CD4-positive, CD25-positive, alpha-beta regulatory T cell (primary cell): ENCODE results near the gene FRAT1. TPM values are rescaled to one million over a fixed set of nuclear protein-coding genes. Genes with fewer than 3 reads are reported as not detected.

Experiments used
- ATAC-seq, 2 donors: fragments of 150-1000 bp; cut with Tn5 transposase; one replicate each; pipeline ENCODE4 v1.10.0; 2021; ENCODE audit warnings: low read depth in 2 of 2, moderate number of reproducible peaks in 2 of 2, moderate library complexity in 1 of 2
- DNase-seq, 3 donors: peaks; one replicate each; pipeline versions ENCODE4 v3.0.0 to v3.0.0-alpha.2; 2012 to 2022; ENCODE audit warnings: mixed read lengths in 1 of 3
- H3K27ac ChIP-seq: one replicate; pipeline ENCODE4 v1.7.0; 2013; ENCODE audit warnings: mild to moderate bottlenecking, low read length; ENCODE audit not compliant: insufficient read depth, poor library complexity, severe bottlenecking
- H3K27me3 ChIP-seq: one replicate; pipeline ENCODE4 v1.7.0; 2013; ENCODE audit warnings: low read length; ENCODE audit not compliant: control insufficient read depth, insufficient read depth
- H3K36me3 ChIP-seq: one replicate; pipeline ENCODE4 v1.7.0; 2013; ENCODE audit warnings: mild to moderate bottlenecking, low read length, moderate library complexity; ENCODE audit not compliant: control insufficient read depth, insufficient read depth
- H3K4me1 ChIP-seq: 2 replicates; pipeline ENCODE4 v1.7.0; 2013; ENCODE audit warnings: mild to moderate bottlenecking, low read length; ENCODE audit not compliant: insufficient read depth, control insufficient read depth, poor library complexity, severe bottlenecking
- H3K4me3 ChIP-seq: one replicate; pipeline ENCODE4 v1.7.0; 2013; ENCODE audit warnings: low read depth, mild to moderate bottlenecking, low read length, moderate library complexity
- H3K9me3 ChIP-seq, 2 experiments: 1 replicate in 1 of 2; 2 replicates in 1 of 2; pipeline ENCODE4 v1.7.0; 2013; ENCODE audit warnings: low read length in 2 of 2, mild to moderate bottlenecking in 1 of 2, moderate library complexity in 1 of 2; ENCODE audit not compliant: control insufficient read depth in 2 of 2
- H3K27ac Mint-ChIP-seq, 3 donors: one replicate each; pipeline ENCODE4 v1.8.0; 2020 to 2022; ENCODE audit warnings: mild to moderate bottlenecking in 3 of 3, mixed read lengths in 3 of 3, moderate library complexity in 2 of 3
- H3K27me3 Mint-ChIP-seq: one replicate; pipeline ENCODE4 v1.8.0; 2022; ENCODE audit warnings: mild to moderate bottlenecking, mixed read lengths
- H3K36me3 Mint-ChIP-seq: one replicate; pipeline ENCODE4 v1.8.0; 2020; ENCODE audit warnings: mixed read lengths
- H3K4me1 Mint-ChIP-seq, 4 donors: one replicate each; pipeline ENCODE4 v1.8.0; 2020 to 2022; ENCODE audit warnings: mixed read lengths in 4 of 4, mild to moderate bottlenecking in 1 of 4
- H3K4me3 Mint-ChIP-seq, 4 donors: one replicate each; pipeline ENCODE4 v1.8.0; 2020 to 2022; ENCODE audit warnings: mild to moderate bottlenecking in 4 of 4, mixed read lengths in 4 of 4, moderate library complexity in 3 of 4
- H3K9me3 Mint-ChIP-seq, 7 donors: one replicate each; pipeline ENCODE4 v1.8.0; 2020 to 2022; ENCODE audit warnings: mixed read lengths in 7 of 7, mild to moderate bottlenecking in 3 of 7, moderate library complexity in 2 of 7
- polyA plus RNA-seq, 4 donors: library from polyadenylated mRNA; unstranded; fragments of 300-500 nt; fragmentation: Illumina TruSeq; gene quantifications; one replicate each; pipeline ENCODE4 v1.2.3, GENCODE V29; 2021
- total RNA-seq: library from RNA; stranded (reverse); gene quantifications from one replicate; pipeline ENCODE4 v1.2.3, GENCODE V29; 2022

Gene FRAT1, protein sequence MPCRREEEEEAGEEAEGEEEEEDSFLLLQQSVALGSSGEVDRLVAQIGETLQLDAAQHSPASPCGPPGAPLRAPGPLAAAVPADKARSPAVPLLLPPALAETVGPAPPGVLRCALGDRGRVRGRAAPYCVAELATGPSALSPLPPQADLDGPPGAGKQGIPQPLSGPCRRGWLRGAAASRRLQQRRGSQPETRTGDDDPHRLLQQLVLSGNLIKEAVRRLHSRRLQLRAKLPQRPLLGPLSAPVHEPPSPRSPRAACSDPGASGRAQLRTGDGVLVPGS
- total RNA-seq (28.2 TPM), polyA plus RNA-seq (1 to 10 TPM; 5.6 to 8.9 (median 6.4) TPM)

DNA sequence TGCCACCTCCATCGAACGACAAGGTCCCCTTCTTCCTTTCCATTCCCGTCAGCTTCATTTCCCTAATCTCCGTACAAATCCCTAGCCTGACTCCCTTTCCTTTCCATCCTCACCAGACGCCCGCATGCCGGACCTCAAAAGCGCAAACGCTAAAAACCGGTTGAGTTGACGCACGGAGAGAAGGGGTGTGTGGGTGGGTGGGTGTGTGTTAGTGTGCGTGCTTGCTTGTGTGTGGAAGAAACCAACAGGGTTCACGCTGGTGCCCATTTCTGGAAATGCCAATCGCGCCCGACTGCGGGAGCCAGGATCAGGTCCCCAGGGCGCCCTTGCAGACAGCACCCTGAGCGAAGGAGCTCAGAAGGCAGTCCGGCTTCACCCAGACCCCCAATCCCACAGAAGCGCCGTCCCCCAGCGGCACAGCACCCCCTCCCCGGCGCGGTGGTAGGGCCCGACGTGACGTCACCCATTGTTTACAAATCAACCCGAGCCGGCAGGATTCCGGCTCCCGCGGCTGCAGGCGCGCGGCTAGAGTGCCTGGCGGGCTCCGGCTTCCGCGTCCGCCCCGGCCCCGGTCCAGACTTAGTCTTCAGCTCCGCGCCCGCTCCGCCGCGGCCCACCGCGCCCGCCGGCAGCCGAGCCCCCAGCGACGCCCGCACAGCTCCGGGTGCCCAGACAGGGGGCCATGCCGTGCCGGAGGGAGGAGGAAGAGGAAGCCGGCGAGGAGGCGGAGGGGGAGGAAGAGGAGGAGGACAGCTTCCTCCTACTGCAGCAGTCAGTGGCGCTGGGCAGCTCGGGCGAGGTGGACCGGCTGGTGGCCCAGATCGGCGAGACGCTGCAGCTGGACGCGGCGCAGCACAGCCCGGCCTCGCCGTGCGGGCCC lies at the start of gene FRAT1:
Gene FRAT1 (plus strand): TSS at position 500 of the 880 bp plus-strand sequence. CDS start 183 bp downstream, at position 683.
- Histone ChIP-seq H3K36me3 (no peaks in the 10 kb centered on the region), H3K27me3 (no peaks in the 10 kb centered on the region), H3K9me3 (no peaks in the 10 kb centered on the region), H3K4me3 (peak within 1 kb of the TSS; percentile 90), H3K4me1 (peaks cover 27% of the 10 kb centered on the region), H3K27ac (peak within 1 kb of the TSS; percentile 98)
- H3K36me3 Mint-ChIP-seq: no peaks in the 10 kb centered on the region
- peaks cover 12% of the 10 kb centered on the region for H3K27me3 Mint-ChIP-seq
- H3K9me3 Mint-ChIP-seq: peaks cover 0 to 2% (median 0%) of the 10 kb centered on the region in 7 donors
- DNase-seq: peak; percentile 85 to 95 (median 93)
- peak within 1 kb of the TSS; percentile 99 to 100 (median 99) for H3K27ac Mint-ChIP-seq
- peak within 1 kb of the TSS; percentile 95 to 99 (median 96) for H3K4me3 Mint-ChIP-seq
- peaks cover 4 to 32% (median 24%) of the 10 kb centered on the region in 4 donors for H3K4me1 Mint-ChIP-seq
- ATAC-seq: peak; percentile 63 to 68

DNA sequence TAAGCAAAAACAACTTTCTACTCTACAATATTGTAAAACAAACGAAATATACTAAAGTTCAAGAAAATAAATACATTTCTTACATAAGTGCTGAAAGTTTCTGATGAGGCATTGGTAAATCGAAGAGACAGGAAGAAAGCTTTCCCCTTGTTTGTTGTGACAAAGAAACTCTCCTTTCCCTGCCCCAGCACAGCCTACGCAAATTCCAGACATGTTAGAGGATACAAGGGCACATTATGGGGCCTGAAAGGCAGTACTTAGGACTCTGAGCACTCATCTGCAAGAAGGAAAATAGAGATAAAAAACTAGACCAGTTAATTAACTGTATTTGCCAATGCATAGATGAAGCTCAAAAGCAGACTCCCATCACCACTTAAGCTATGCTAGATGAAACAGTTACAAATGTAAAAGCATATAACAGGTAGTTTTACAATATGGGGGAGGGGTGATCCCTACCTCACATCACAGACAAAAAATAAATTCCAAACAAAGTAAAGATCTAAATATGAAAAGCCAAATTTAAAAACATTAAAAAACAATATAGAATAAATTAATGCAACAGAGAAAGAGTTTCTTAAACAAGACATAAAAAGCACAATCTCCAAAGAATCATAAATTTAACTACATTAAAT lies 48.4 kb upstream of the FRAT1 start:
- no peak overlapping the region for H3K27ac Mint-ChIP-seq
- H3K4me1 ChIP-seq: no peaks in the 10 kb centered on the region

DNA sequence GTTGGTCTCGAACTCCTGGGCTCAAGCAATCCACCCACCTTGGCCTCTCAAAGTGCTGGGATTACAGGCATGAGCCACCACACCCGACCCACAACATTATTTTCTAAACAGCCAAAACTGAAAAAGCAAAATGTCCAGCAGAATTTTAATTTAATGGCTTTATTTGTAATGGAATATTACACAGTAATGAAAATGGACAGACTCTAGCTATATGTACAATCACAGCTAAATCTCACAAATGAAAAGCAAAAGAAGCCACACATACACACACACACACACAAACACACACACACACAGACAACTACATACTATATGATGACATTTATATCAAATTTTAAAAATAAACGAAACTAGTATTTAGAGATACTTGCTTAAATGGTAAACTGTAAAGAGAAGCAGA lies 45.4 kb upstream of the FRAT1 start:
- Histone ChIP-seq H3K9me3 (no peaks in the 10 kb centered on the region), H3K36me3 (no peaks in the 10 kb centered on the region), H3K27ac (no peak overlapping the region), H3K4me3 (no peak overlapping the region), H3K27me3 (no peaks in the 10 kb centered on the region), H3K4me1 (no peaks in the 10 kb centered on the region)
- Mint-ChIP-seq H3K36me3 (no peaks in the 10 kb centered on the region), H3K27me3 (no peaks in the 10 kb centered on the region), H3K27ac (no peak overlapping the region), H3K9me3 (no peaks in the 10 kb centered on the region), H3K4me1 (peaks cover 5 to 21% (median 10%) of the 10 kb centered on the region in 4 donors), H3K4me3 (no peak overlapping the region)
- DNase-seq (no peak), ATAC-seq (no peak)

More for the DNA sequence above, 48.4 kb upstream of the FRAT1 start:
- Mint-ChIP-seq H3K4me3 (no peak overlapping the region), H3K4me1 (peaks cover 7 to 17% (median 12%) of the 10 kb centered on the region in 4 donors), H3K27me3 (no peaks in the 10 kb centered on the region), H3K36me3 (peaks cover 14% of the 10 kb centered on the region), H3K9me3 (no peaks in the 10 kb centered on the region)
- Histone ChIP-seq H3K4me3 (no peak overlapping the region), H3K9me3 (no peaks in the 10 kb centered on the region), H3K27ac (no peak overlapping the region), H3K27me3 (no peaks in the 10 kb centered on the region), H3K36me3 (no peaks in the 10 kb centered on the region)
- DNase-seq (no peak), ATAC-seq (no peak)

DNA sequence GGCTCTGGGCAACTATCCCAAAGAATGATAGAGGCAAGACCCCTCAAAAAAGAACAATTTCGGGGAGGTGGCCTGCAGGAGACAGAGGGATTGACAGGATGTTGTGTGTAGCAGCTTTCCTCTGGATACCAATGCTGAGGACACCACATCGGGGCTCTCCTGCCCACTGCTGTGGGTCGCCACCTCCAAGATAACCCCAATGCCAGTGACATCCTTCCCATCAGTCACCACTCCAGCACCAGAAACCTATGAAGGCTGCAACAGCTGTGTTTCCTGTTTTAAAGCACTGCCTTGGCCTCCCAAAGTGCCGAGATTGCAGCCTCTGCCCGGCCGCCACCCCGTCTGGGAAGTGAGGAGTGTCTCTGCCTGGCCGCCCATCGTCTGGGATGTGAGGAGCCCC lies 44.2 kb upstream of the FRAT1 start:
- no peaks in the 10 kb centered on the region for H3K9me3 Mint-ChIP-seq
- no peak overlapping the region for H3K27ac Mint-ChIP-seq
- H3K4me1 ChIP-seq: no peaks in the 10 kb centered on the region

DNA sequence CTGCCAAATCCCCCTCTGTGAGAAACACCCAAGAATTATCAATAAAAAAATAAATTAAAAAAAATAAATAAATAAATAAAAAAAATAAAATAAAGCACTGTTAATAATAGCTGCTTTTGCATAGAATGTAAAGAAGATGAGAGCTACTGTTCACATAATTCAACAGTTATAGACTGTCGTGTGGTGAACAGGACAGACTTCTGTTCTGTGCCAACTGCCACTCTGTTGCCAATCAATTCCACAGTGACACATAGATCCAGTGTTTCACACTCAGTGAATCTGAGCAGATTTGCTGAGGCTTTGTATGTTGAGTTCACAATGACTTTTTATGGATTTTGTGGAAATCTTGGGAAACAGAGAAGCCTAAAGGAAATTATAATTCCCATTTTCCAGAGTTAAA lies 41.5 kb upstream of the FRAT1 start:
- Mint-ChIP-seq H3K9me3 (no peaks in the 10 kb centered on the region), H3K27ac (no peak overlapping the region), H3K27me3 (no peaks in the 10 kb centered on the region), H3K4me1 (peaks cover 4 to 21% (median 17%) of the 10 kb centered on the region in 4 donors), H3K4me3 (no peak overlapping the region), H3K36me3 (no peaks in the 10 kb centered on the region)
- Histone ChIP-seq H3K4me3 (no peak overlapping the region), H3K9me3 (no peaks in the 10 kb centered on the region), H3K27ac (no peak overlapping the region), H3K4me1 (no peaks in the 10 kb centered on the region), H3K27me3 (no peaks in the 10 kb centered on the region), H3K36me3 (no peaks in the 10 kb centered on the region)
- ATAC-seq: no peak
- DNase-seq: no peak

More for the DNA sequence above, 44.2 kb upstream of the FRAT1 start:
- no peaks in the 10 kb centered on the region for H3K27me3 ChIP-seq
- no peaks in the 10 kb centered on the region for H3K27me3 Mint-ChIP-seq
- DNase-seq: no peak
- no peak overlapping the region for H3K4me3 ChIP-seq
- H3K4me1 Mint-ChIP-seq: peaks cover 6 to 22% (median 10%) of the 10 kb centered on the region in 4 donors
- no peak for ATAC-seq
- no peak overlapping the region for H3K4me3 Mint-ChIP-seq
- H3K36me3 ChIP-seq: no peaks in the 10 kb centered on the region
- H3K36me3 Mint-ChIP-seq: no peaks in the 10 kb centered on the region
- H3K9me3 ChIP-seq: no peaks in the 10 kb centered on the region
- H3K27ac ChIP-seq: no peak overlapping the region

DNA sequence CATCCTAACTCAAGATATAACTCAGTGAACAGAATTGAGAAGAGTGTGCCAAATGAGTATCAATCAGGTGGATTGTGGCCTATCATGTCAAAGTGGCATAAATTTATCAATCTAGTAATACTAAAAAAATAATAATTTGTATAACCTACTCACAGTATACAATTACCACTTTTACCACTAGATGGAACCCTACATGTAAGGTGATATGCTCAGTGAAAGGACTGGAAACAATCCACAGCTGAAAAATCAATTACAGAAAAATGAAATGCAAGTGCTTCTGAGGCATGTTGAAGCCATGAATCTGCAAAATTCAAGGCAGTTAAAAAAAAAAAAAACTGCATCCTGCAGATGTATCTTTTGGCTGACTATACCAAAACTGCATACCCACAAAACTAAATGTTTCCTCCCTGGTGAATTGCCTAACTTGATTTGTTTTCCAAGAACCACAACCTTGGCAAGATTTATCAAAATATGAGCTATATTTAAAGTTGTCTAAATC lies 40.5 kb upstream of the FRAT1 start:
- Mint-ChIP-seq H3K27ac (peak overlapping the region in 1 of 3 donors; percentile 47), H3K4me1 (peaks cover 4 to 21% (median 17%) of the 10 kb centered on the region in 4 donors), H3K27me3 (no peaks in the 10 kb centered on the region), H3K9me3 (no peaks in the 10 kb centered on the region), H3K4me3 (no peak overlapping the region), H3K36me3 (no peaks in the 10 kb centered on the region)
- H3K9me3 ChIP-seq: no peaks in the 10 kb centered on the region
- peak in 2 of 3 donors; percentile 60 to 72 for DNase-seq
- H3K27me3 ChIP-seq: no peaks in the 10 kb centered on the region
- H3K4me1 ChIP-seq: no peaks in the 10 kb centered on the region
- H3K27ac ChIP-seq: no peak overlapping the region
- ATAC-seq: peak; percentile 74 to 82
- H3K4me3 ChIP-seq: no peak overlapping the region
- H3K36me3 ChIP-seq: no peaks in the 10 kb centered on the region

DNA sequence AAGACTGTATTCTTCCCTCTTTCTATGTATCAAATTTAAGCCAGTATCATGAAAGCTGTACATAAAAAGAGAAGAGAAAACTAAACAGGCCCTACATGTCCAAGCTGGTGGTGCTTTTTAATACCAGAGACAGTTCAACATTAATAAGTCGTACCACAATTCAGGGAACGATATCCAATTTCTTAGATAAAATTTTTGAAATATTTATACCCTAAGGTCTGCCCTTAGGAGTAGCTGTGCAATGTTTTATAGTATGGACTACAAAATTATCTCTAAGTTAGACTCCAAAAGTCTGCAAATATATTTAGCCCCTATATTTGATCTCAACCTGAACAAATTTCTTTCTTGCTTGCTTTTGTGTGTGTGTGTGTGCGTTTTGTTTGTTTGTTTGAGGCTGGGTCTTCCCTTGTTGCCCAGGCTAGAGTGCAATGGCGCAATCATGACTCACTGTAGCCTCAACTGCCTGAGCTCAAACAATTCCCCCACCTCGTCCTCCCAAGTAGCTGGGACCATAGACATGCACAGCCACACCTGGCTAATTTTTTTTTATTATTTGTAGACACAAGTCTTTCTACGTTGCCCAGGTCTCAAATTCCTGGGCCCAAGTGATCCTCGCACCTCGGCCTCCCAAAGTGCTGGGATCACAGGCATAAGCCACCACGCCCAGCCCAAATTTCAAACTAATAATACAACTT lies 39.8 kb upstream of the FRAT1 start:
- no peaks in the 10 kb centered on the region for H3K4me1 ChIP-seq
- H3K36me3 ChIP-seq: no peaks in the 10 kb centered on the region
- no peak overlapping the region for H3K4me3 ChIP-seq
- H3K27ac ChIP-seq: no peak overlapping the region
- no peaks in the 10 kb centered on the region for H3K36me3 Mint-ChIP-seq
- no peaks in the 10 kb centered on the region for H3K9me3 ChIP-seq
- no peak overlapping the region for H3K27ac Mint-ChIP-seq
- no peak for DNase-seq
- H3K27me3 Mint-ChIP-seq: no peaks in the 10 kb centered on the region
- H3K4me3 Mint-ChIP-seq: no peak overlapping the region
- no peak for ATAC-seq
- H3K4me1 Mint-ChIP-seq: peaks cover 4 to 21% (median 17%) of the 10 kb centered on the region in 4 donors
- no peaks in the 10 kb centered on the region for H3K27me3 ChIP-seq
- no peaks in the 10 kb centered on the region for H3K9me3 Mint-ChIP-seq
